Activated CD4-positive, alpha-beta T cell treated with anti-CD3 and anti-CD28 coated beads for 36 hours (primary cell): ENCODE measurements around the gene CAMKK1. TPM values are rescaled to one million over a fixed set of nuclear protein-coding genes. Genes with fewer than 3 reads are reported as not detected.

Experiments used
- ATAC-seq: fragments of 200-7000 bp; cut with Tn5 transposase; one replicate; pipeline ENCODE4 v1.10.0; 2021; ENCODE audit warnings: mild to moderate bottlenecking, moderate library complexity
- CTCF ChIA-PET: fragments of 350-600 bp; sonication (Branson Sonifier 250); formaldehyde crosslinking; loops from one replicate; lab custom pipeline; 2021; ENCODE audit warnings: antibody characterized with exemption; lab: Charles Lee
- POLR2A ChIA-PET: fragments of 350-600 bp; sonication (Branson Sonifier 250); formaldehyde crosslinking; loops from one replicate; lab custom pipeline; 2021; ENCODE audit warnings: antibody characterized with exemption, inconsistent platforms; lab: Charles Lee
- DNase-seq: peaks from one replicate; pipeline ENCODE4 v3.0.0-alpha.2; 2020
- H3K27ac Mint-ChIP-seq: one replicate; pipeline ENCODE4 v1.8.0; 2021; ENCODE audit warnings: mixed read lengths
- H3K27me3 Mint-ChIP-seq: one replicate; pipeline ENCODE4 v1.8.0; 2021; ENCODE audit warnings: mixed read lengths
- H3K36me3 Mint-ChIP-seq: one replicate; pipeline ENCODE4 v1.8.0; 2021; ENCODE audit warnings: low read depth, mixed read lengths
- H3K4me1 Mint-ChIP-seq: one replicate; pipeline ENCODE4 v1.8.0; 2021; ENCODE audit warnings: mixed read lengths
- H3K4me3 Mint-ChIP-seq: one replicate; pipeline ENCODE4 v1.8.0; 2021; ENCODE audit warnings: mild to moderate bottlenecking, moderate library complexity, mixed read lengths
- H3K9me3 Mint-ChIP-seq: one replicate; pipeline ENCODE4 v1.8.0; 2021; ENCODE audit warnings: low read depth, mixed read lengths
- intact Hi-C, 2 experiments: fragments of 100-400 bp; cut with DNase I in 1 of 2; cut with micrococcal nuclease in 1 of 2; formaldehyde crosslinking; loops; one replicate each; pipeline versions ENCODE4 v1.14.2 to v1.15.1; 2022 to 2024; cut with DNase I, micrococcal nuclease
- total RNA-seq, 2 experiments: library from RNA; stranded (reverse); gene quantifications; one replicate each; pipeline ENCODE4 v1.2.3, GENCODE V29; 2021

The CAMKK1 gene
- total RNA-seq, 2 experiments from 2014 or later: 4.5 to 5.4 TPM

GRCh38 chr17:3870871-3871306, 22.0 kb downstream of the CAMKK1 start:
- peaks cover 8% of the 10 kb centered on the region for H3K36me3 Mint-ChIP-seq
- no peaks in the 10 kb centered on the region for H3K9me3 Mint-ChIP-seq
- H3K4me1 Mint-ChIP-seq: peaks cover 8% of the 10 kb centered on the region
- no peak overlapping the region for H3K4me3 Mint-ChIP-seq
- ChIA-PET CTCF (no interaction called here), POLR2A (no interaction called here)
- intact Hi-C loops: no loop called here
- no peaks in the 10 kb centered on the region for H3K27me3 Mint-ChIP-seq
- DNase-seq (no peak), ATAC-seq (peak; percentile 36)
- H3K27ac Mint-ChIP-seq: peak overlapping the region; percentile 80

- ChIA-PET CTCF (no interaction called here), POLR2A (no interaction called here)
- no peak overlapping the region for H3K27ac Mint-ChIP-seq
Observed at GRCh38 chr17:3867606-3868005, 25.2 kb downstream of the CAMKK1 start.

GRCh38 chr17:3867106-3867505, 25.7 kb downstream of the CAMKK1 start:
- DNase-seq (no peak), ATAC-seq (no peak)
- Mint-ChIP-seq H3K4me3 (no peak overlapping the region), H3K9me3 (no peaks in the 10 kb centered on the region), H3K27ac (no peak overlapping the region), H3K36me3 (no peaks in the 10 kb centered on the region), H3K27me3 (no peaks in the 10 kb centered on the region), H3K4me1 (peaks cover 8% of the 10 kb centered on the region)
- intact Hi-C loops: no loop called here
- ChIA-PET POLR2A (no interaction called here), CTCF (no interaction called here)

More at GRCh38 chr17:3867606-3868005, 25.2 kb downstream of the CAMKK1 start:
- intact Hi-C loops: no loop called here
- DNase-seq (no peak), ATAC-seq (no peak)
- Mint-ChIP-seq H3K9me3 (no peaks in the 10 kb centered on the region), H3K36me3 (no peaks in the 10 kb centered on the region), H3K27me3 (no peaks in the 10 kb centered on the region), H3K4me3 (no peak overlapping the region), H3K4me1 (peaks cover 8% of the 10 kb centered on the region)

GRCh38 chr17:3866276-3866675, 26.6 kb downstream of the CAMKK1 start:
- Mint-ChIP-seq H3K27ac (no peak overlapping the region), H3K4me1 (peaks cover 5% of the 10 kb centered on the region), H3K27me3 (no peaks in the 10 kb centered on the region), H3K36me3 (peaks cover 2% of the 10 kb centered on the region), H3K4me3 (no peak overlapping the region), H3K9me3 (no peaks in the 10 kb centered on the region)
- ATAC-seq (no peak), DNase-seq (no peak)
- ChIA-PET POLR2A (no interaction called here), CTCF (no interaction called here)
- intact Hi-C loops: no loop called here

GRCh38 chr17:3865176-3865575, 27.7 kb downstream of the CAMKK1 start:
- ChIA-PET CTCF (interaction anchor here (1.1 to 2.0 kb wide), 2 partner anchors 19 to 270 kb away, joined by 3 to 16 read pairs; partner anchors contain the start of gene NCBP3), POLR2A (no interaction called here)
- Mint-ChIP-seq H3K27ac (no peak overlapping the region), H3K4me1 (no peaks in the 10 kb centered on the region), H3K4me3 (no peak overlapping the region), H3K36me3 (peaks cover 2% of the 10 kb centered on the region), H3K27me3 (no peaks in the 10 kb centered on the region), H3K9me3 (no peaks in the 10 kb centered on the region)
- ATAC-seq (no peak), DNase-seq (no peak)
- intact Hi-C loops: no loop called here

- Mint-ChIP-seq H3K27ac (no peak overlapping the region), H3K4me3 (no peak overlapping the region), H3K36me3 (peaks cover 2% of the 10 kb centered on the region), H3K9me3 (no peaks in the 10 kb centered on the region), H3K27me3 (no peaks in the 10 kb centered on the region), H3K4me1 (no peaks in the 10 kb centered on the region)
- no peak for ATAC-seq
- intact Hi-C loops: loop anchor here (5.0 kb wide), 3 partner anchors 43 to 213 kb away; no protein-coding TSS in a partner anchor
- no peak for DNase-seq
- POLR2A ChIA-PET: no interaction called here
- CTCF ChIA-PET: interaction anchor here (1.0 to 2.0 kb wide), 3 partner anchors 19 to 271 kb away, joined by 3 to 16 read pairs (median 3); partner anchors contain the start of gene NCBP3
Observed at GRCh38 chr17:3864534-3864933, 28.3 kb downstream of the CAMKK1 start.

- Mint-ChIP-seq H3K9me3 (no peaks in the 10 kb centered on the region), H3K4me3 (no peak overlapping the region), H3K36me3 (peaks cover 2% of the 10 kb centered on the region), H3K27ac (no peak overlapping the region), H3K4me1 (no peaks in the 10 kb centered on the region), H3K27me3 (no peaks in the 10 kb centered on the region)
- POLR2A ChIA-PET: no interaction called here
- ATAC-seq: no peak
- CTCF ChIA-PET: interaction anchor here (0.5 to 1.3 kb wide), 6 partner anchors 17 to 166 kb away, joined by 3 to 6 read pairs (median 3); no protein-coding TSS in a partner anchor
- intact Hi-C loops: loop anchor here (2.0 to 5.0 kb wide), 5 partner anchors 45 to 215 kb away; no protein-coding TSS in a partner anchor
- no peak for DNase-seq
Observed at GRCh38 chr17:3861761-3862681, 30.8 kb downstream of the CAMKK1 start.

- ATAC-seq: no peak
- Mint-ChIP-seq H3K36me3 (peaks cover 2% of the 10 kb centered on the region), H3K27ac (no peak overlapping the region), H3K4me1 (no peaks in the 10 kb centered on the region), H3K9me3 (no peaks in the 10 kb centered on the region), H3K4me3 (no peak overlapping the region), H3K27me3 (no peaks in the 10 kb centered on the region)
- intact Hi-C loops: loop anchor here (5.0 kb wide), 3 partner anchors 46 to 216 kb away; no protein-coding TSS in a partner anchor
- ChIA-PET CTCF (interaction anchor here (0.6 to 1.3 kb wide), 6 partner anchors 8 to 150 kb away, joined by 3 to 6 read pairs (median 3); no protein-coding TSS in a partner anchor), POLR2A (no interaction called here)
- DNase-seq: no peak
Observed at GRCh38 chr17:3860939-3861700, 31.7 kb downstream of the CAMKK1 start.

GRCh38 chr17:3859940-3860339, 32.9 kb downstream of the CAMKK1 start:
- POLR2A ChIA-PET: no interaction called here
- H3K27me3 Mint-ChIP-seq: no peaks in the 10 kb centered on the region
- no peak overlapping the region for H3K27ac Mint-ChIP-seq

GRCh38 chr17:3857261-3858105, 35.4 kb downstream of the CAMKK1 start:
- intact Hi-C loops: no loop called here
- DNase-seq (no peak), ATAC-seq (no peak)
- Mint-ChIP-seq H3K9me3 (no peaks in the 10 kb centered on the region), H3K36me3 (peaks cover 2% of the 10 kb centered on the region), H3K27ac (no peak overlapping the region), H3K4me3 (no peak overlapping the region), H3K27me3 (peaks cover 2% of the 10 kb centered on the region), H3K4me1 (no peaks in the 10 kb centered on the region)
- ChIA-PET CTCF (interaction anchor here (0.5 to 1.8 kb wide), 5 partner anchors 11 to 1031 kb away, joined by 3 to 6 read pairs (median 3); partner anchors contain the start of gene NCBP3), POLR2A (no interaction called here)

More at GRCh38 chr17:3859940-3860339, 32.9 kb downstream of the CAMKK1 start:
- intact Hi-C loops: loop anchor here (5.0 kb wide), 3 partner anchors 47 to 217 kb away; no protein-coding TSS in a partner anchor
- no peaks in the 10 kb centered on the region for H3K4me1 Mint-ChIP-seq
- ATAC-seq: no peak
- H3K4me3 Mint-ChIP-seq: no peak overlapping the region
- H3K9me3 Mint-ChIP-seq: no peaks in the 10 kb centered on the region
- peaks cover 2% of the 10 kb centered on the region for H3K36me3 Mint-ChIP-seq
- CTCF ChIA-PET: interaction anchor here (0.6 to 1.1 kb wide), 4 partner anchors 15 to 139 kb away, joined by 3 to 4 read pairs (median 3); no protein-coding TSS in a partner anchor
- no peak for DNase-seq
